SK-N-SH treated with all-trans-retinoic acid at 6 μM for 48 hours (cell line): ENCODE data around the gene TLCD4.

Experiments
- ATAC-seq: fragments of 200-7000 bp; cut with Tn5 transposase; 3 replicates; pipeline ENCODE4 v1.9.1; 2020; ENCODE audit warnings: mild to moderate bottlenecking, moderate library complexity
- ARNTL ChIP-seq: fragments of 450-650 bp; formaldehyde crosslinking; IDR thresholded peaks from 2 replicates; pipeline ENCODE4 v1.5.0; 2020; ENCODE audit warnings: low read depth, mild to moderate bottlenecking, moderate library complexity, borderline replicate concordance
- BACH2 ChIP-seq: fragments of 250-450 bp; sonication (Bioruptor Pico); IDR thresholded peaks from 2 replicates; pipeline ENCODE4 v1.9.0; 2021; ENCODE audit warnings: mild to moderate bottlenecking, borderline replicate concordance
- GLIS3 ChIP-seq: fragments of 250-450 bp; sonication (Bioruptor Pico); IDR thresholded peaks from 2 replicates; pipeline ENCODE4 v1.5.0; 2020; ENCODE audit warnings: mild to moderate bottlenecking, moderate library complexity
- ISL1 ChIP-seq: fragments of 250-450 bp; sonication (Bioruptor Pico); IDR thresholded peaks from 2 replicates; pipeline ENCODE4 v2.1.2; 2022; ENCODE audit warnings: mild to moderate bottlenecking, moderate library complexity
- OSR1 ChIP-seq: fragments of 250-450 bp; sonication (Bioruptor Pico); IDR thresholded peaks from 2 replicates; pipeline ENCODE4 v1.8.0; 2022; ENCODE audit warnings: moderate library complexity, mild to moderate bottlenecking, inconsistent platforms
- TCF4 ChIP-seq: fragments of 250-450 bp; sonication (Bioruptor Pico); IDR thresholded peaks from 2 replicates; pipeline ENCODE4 v1.8.0; 2021; ENCODE audit warnings: mild to moderate bottlenecking, moderate library complexity, borderline replicate concordance
- TOX ChIP-seq: fragments of 250-450 bp; sonication (Bioruptor Pico); IDR thresholded peaks from 2 replicates; pipeline ENCODE4 v1.8.0; 2021; ENCODE audit warnings: mild to moderate bottlenecking, moderate library complexity, borderline replicate concordance
- ZC3H10 ChIP-seq: fragments of 250-450 bp; sonication (Bioruptor Pico); IDR thresholded peaks from 2 replicates; pipeline ENCODE4 v1.5.1; 2021; ENCODE audit warnings: mild to moderate bottlenecking, moderate library complexity
- ZFP3 ChIP-seq: fragments of 250-450 bp; sonication (Bioruptor Pico); IDR thresholded peaks from 2 replicates; pipeline ENCODE4 v1.5.0; 2020; ENCODE audit warnings: mild to moderate bottlenecking, moderate library complexity
- ZFP30 ChIP-seq: fragments of 450-650 bp; formaldehyde crosslinking; IDR thresholded peaks from 2 replicates; pipeline ENCODE4 v1.5.0; 2022; ENCODE audit warnings: mild to moderate bottlenecking, moderate library complexity
- ZNF565 ChIP-seq: fragments of 450-650 bp; formaldehyde crosslinking; conservative IDR thresholded peaks from 2 replicates; pipeline ENCODE4 v1.5.0; 2020; ENCODE audit warnings: low read depth, mild to moderate bottlenecking, moderate library complexity
- ZNF70 ChIP-seq: fragments of 450-650 bp; formaldehyde crosslinking; IDR thresholded peaks from 2 replicates; pipeline ENCODE4 v1.5.0; 2020; ENCODE audit warnings: mild to moderate bottlenecking, moderate library complexity
- ZNF8 ChIP-seq: fragments of 450-650 bp; formaldehyde crosslinking; IDR thresholded peaks from 2 replicates; pipeline ENCODE4 v1.5.0; 2020; ENCODE audit warnings: mild to moderate bottlenecking, moderate library complexity
- TF ChIP-seq, protein P1 (sequence below): fragments of 250-450 bp; sonication (Bioruptor Pico); IDR thresholded peaks from 2 replicates; pipeline ENCODE4 v1.5.1; 2020; ENCODE audit warnings: low read depth, mild to moderate bottlenecking, moderate library complexity
- TF ChIP-seq, protein P2 (sequence below): fragments of 250-450 bp; sonication (Bioruptor Pico); IDR thresholded peaks from 2 replicates; pipeline ENCODE4 v1.5.1; 2021; ENCODE audit warnings: mild to moderate bottlenecking, moderate library complexity
- TF ChIP-seq, protein P3 (sequence below): fragments of 250-450 bp; sonication (Bioruptor Pico); IDR thresholded peaks from 2 replicates; pipeline ENCODE4 v1.8.0; 2020; ENCODE audit warnings: mild to moderate bottlenecking, moderate library complexity, borderline replicate concordance
- TF ChIP-seq, protein P4 (sequence below): fragments of 250-450 bp; sonication (Bioruptor Pico); IDR thresholded peaks from 2 replicates; pipeline ENCODE4 v1.8.0; 2021; ENCODE audit warnings: low read depth, mild to moderate bottlenecking, moderate library complexity, borderline replicate concordance
- TF ChIP-seq, protein P5 (sequence below): fragments of 250-450 bp; sonication (Bioruptor Pico); IDR thresholded peaks from 2 replicates; pipeline ENCODE4 v1.5.0; 2020; ENCODE audit warnings: mild to moderate bottlenecking, moderate library complexity

Gene TLCD4

DNA sequence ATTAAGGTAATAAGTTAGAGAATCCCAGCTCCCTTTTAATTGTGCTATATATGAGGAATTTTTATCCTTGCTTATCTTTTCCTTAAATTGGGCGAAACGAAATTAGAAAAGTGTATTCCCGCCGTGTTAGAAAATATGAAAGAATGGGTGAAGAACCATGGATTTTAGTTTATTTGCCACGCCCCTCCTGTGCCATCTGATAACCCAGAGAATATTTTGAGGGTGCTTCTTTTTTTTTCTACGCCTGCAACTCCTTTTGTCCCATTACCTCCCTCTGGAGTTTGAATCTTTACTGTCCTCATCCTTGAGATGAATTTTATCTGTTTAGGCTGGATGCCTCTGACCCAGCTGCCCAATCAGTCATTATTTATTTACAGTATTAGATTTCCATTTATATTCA lies 1.6 kb downstream of the TLCD4 start (continued):
- TF ChIP-seq ZNF8 (CRISPR knock-in tag) (no peak), ISL1 (CRISPR knock-in tag) (no peak)
- TF ChIP-seq, protein P1, sequence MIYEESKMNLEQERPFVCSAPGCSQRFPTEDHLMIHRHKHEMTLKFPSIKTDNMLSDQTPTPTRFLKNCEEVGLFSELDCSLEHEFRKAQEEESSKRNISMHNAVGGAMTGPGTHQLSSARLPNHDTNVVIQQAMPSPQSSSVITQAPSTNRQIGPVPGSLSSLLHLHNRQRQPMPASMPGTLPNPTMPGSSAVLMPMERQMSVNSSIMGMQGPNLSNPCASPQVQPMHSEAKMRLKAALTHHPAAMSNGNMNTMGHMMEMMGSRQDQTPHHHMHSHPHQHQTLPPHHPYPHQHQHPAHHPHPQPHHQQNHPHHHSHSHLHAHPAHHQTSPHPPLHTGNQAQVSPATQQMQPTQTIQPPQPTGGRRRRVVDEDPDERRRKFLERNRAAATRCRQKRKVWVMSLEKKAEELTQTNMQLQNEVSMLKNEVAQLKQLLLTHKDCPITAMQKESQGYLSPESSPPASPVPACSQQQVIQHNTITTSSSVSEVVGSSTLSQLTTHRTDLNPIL (CRISPR knock-in tag) = no peak

DNA sequence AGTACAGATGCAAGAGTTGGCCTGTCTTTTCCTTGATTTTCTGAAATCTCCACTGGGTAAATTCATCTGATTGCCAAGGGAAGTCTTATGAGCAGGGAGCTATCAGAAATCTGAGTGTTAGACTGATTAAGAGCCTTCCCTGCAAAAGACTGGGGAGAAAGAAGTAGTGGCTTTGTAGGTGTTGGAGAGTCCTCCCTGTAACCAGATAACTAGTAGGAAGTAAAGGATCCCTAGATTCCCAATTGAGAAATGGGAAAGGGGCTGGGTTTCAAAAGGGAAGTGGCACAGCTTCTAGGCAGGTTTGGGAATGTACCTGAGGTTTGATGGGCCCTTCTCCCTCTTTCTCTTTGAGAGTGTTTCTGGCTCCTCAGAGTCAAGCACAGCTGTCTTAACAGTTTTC lies 2.1 kb downstream of the TLCD4 start:
- no peak for TF ChIP-seq OSR1 (CRISPR knock-in tag)
- TF ChIP-seq ZNF8 (CRISPR knock-in tag) = no peak
- no peak for TF ChIP-seq ZFP30 (CRISPR knock-in tag)
- TF ChIP-seq ISL1 (CRISPR knock-in tag) = no peak
- TF ChIP-seq, protein P2, sequence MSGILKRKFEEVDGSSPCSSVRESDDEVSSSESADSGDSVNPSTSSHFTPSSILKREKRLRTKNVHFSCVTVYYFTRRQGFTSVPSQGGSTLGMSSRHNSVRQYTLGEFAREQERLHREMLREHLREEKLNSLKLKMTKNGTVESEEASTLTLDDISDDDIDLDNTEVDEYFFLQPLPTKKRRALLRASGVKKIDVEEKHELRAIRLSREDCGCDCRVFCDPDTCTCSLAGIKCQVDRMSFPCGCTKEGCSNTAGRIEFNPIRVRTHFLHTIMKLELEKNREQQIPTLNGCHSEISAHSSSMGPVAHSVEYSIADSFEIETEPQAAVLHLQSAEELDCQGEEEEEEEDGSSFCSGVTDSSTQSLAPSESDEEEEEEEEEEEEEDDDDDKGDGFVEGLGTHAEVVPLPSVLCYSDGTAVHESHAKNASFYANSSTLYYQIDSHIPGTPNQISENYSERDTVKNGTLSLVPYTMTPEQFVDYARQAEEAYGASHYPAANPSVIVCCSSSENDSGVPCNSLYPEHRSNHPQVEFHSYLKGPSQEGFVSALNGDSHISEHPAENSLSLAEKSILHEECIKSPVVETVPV = no peak

DNA sequence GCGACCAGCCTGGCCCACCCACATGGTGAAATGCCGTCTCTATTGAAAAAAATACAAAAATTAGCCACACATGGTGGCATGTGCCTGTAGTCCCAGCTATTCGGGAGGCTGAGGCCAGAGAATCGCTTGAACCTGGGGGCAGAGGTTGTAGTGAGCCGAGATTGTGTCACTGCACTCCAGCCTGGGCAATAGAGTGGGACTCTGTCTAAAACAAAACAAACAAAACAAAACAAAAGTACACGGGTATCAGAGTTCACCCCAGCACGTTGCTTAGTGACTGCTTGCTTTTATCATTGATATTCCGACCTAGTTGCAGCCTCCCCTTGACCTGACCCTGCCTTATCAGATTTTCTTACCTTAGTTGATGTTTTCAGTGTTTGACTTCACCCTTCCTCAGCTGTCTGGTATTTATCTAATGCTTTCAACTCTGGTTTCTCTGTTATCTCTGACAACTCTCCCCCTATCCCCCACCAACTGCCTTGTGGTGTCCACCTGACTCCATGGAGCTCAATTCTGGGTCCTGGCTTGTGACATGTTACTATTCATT lies 5.1 kb downstream of the TLCD4 start:
- no peak for ATAC-seq
- TF ChIP-seq ZNF8 (CRISPR knock-in tag) (no peak), TOX (no peak), OSR1 (CRISPR knock-in tag) (no peak), BACH2 (CRISPR knock-in tag) (no peak), ISL1 (CRISPR knock-in tag) (no peak), GLIS3 (CRISPR knock-in tag) (no peak), ARNTL (no peak), ZNF70 (CRISPR knock-in tag) (no peak), ZFP30 (CRISPR knock-in tag) (no peak), TCF4 (CRISPR knock-in tag) (no peak), ZFP3 (CRISPR knock-in tag) (no peak), ZC3H10 (CRISPR knock-in tag) (no peak), ZNF565 (CRISPR knock-in tag) (no peak)
- TF ChIP-seq, protein P3, sequence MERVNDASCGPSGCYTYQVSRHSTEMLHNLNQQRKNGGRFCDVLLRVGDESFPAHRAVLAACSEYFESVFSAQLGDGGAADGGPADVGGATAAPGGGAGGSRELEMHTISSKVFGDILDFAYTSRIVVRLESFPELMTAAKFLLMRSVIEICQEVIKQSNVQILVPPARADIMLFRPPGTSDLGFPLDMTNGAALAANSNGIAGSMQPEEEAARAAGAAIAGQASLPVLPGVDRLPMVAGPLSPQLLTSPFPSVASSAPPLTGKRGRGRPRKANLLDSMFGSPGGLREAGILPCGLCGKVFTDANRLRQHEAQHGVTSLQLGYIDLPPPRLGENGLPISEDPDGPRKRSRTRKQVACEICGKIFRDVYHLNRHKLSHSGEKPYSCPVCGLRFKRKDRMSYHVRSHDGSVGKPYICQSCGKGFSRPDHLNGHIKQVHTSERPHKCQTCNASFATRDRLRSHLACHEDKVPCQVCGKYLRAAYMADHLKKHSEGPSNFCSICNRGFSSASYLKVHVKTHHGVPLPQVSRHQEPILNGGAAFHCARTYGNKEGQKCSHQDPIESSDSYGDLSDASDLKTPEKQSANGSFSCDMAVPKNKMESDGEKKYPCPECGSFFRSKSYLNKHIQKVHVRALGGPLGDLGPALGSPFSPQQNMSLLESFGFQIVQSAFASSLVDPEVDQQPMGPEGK (CRISPR knock-in tag) = no peak
- TF ChIP-seq, protein P1 (CRISPR knock-in tag) = no peak
- TF ChIP-seq, protein P2 = no peak

More for the DNA sequence above, 2.1 kb downstream of the TLCD4 start:
- ATAC-seq = no peak

DNA sequence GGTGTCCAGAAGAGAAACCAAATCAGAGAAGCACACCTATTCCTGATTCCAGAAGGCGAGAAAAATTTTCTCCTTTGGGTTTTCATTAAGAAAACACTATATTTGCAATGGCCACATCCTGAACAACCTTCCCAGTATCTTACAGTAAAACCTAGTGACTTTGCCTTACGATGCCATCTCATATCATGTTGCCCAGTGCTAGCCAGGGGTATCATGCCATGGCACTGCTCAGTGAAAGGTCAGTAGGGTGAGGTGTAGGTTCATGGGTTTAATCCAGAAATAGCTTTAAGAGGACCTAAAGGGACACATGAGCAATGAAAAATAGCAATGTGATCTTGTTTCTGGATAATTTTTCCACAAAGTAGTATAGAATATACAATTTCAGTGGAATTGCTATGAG lies 7.2 kb downstream of the TLCD4 start:
- no peak for ATAC-seq
- TF ChIP-seq, protein P4, sequence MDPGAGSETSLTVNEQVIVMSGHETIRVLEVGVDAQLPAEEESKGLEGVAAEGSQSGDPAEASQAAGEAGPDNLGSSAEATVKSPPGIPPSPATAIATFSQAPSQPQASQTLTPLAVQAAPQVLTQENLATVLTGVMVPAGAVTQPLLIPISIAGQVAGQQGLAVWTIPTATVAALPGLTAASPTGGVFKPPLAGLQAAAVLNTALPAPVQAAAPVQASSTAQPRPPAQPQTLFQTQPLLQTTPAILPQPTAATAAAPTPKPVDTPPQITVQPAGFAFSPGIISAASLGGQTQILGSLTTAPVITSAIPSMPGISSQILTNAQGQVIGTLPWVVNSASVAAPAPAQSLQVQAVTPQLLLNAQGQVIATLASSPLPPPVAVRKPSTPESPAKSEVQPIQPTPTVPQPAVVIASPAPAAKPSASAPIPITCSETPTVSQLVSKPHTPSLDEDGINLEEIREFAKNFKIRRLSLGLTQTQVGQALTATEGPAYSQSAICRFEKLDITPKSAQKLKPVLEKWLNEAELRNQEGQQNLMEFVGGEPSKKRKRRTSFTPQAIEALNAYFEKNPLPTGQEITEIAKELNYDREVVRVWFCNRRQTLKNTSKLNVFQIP (CRISPR knock-in tag) = no peak
- TF ChIP-seq ZNF565 (CRISPR knock-in tag) (no peak), GLIS3 (CRISPR knock-in tag) (no peak), ARNTL (no peak), ZFP30 (CRISPR knock-in tag) (no peak), ZNF8 (CRISPR knock-in tag) (no peak), TOX (no peak)
- TF ChIP-seq, protein P5, sequence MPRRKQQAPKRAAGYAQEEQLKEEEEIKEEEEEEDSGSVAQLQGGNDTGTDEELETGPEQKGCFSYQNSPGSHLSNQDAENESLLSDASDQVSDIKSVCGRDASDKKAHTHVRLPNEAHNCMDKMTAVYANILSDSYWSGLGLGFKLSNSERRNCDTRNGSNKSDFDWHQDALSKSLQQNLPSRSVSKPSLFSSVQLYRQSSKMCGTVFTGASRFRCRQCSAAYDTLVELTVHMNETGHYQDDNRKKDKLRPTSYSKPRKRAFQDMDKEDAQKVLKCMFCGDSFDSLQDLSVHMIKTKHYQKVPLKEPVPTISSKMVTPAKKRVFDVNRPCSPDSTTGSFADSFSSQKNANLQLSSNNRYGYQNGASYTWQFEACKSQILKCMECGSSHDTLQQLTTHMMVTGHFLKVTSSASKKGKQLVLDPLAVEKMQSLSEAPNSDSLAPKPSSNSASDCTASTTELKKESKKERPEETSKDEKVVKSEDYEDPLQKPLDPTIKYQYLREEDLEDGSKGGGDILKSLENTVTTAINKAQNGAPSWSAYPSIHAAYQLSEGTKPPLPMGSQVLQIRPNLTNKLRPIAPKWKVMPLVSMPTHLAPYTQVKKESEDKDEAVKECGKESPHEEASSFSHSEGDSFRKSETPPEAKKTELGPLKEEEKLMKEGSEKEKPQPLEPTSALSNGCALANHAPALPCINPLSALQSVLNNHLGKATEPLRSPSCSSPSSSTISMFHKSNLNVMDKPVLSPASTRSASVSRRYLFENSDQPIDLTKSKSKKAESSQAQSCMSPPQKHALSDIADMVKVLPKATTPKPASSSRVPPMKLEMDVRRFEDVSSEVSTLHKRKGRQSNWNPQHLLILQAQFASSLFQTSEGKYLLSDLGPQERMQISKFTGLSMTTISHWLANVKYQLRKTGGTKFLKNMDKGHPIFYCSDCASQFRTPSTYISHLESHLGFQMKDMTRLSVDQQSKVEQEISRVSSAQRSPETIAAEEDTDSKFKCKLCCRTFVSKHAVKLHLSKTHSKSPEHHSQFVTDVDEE (CRISPR knock-in tag) = no peak
- TF ChIP-seq, protein P3 (CRISPR knock-in tag) = no peak
- TF ChIP-seq, protein P1 (CRISPR knock-in tag) = no peak
